H1 (cell line): Measurements from ENCODE around the gene MCF2L. TPM values are rescaled to one million over a fixed set of nuclear protein-coding genes. Genes with fewer than 3 reads are reported as not detected.
A peak's percentile ranks its signal among the peaks of the same experiment; 100 is the strongest.

Experiments used
- CTCF ChIA-PET: fragments of 300-600 bp; sonication (Branson Sonifier 250); formaldehyde crosslinking; loops from one replicate; lab custom pipeline; 2021; ENCODE audit not compliant: partially characterized antibody; lab: Charles Lee
- POLR2A ChIA-PET: fragments of 300-600 bp; sonication (Branson Sonifier 250); formaldehyde crosslinking; loops from one replicate; lab custom pipeline; 2021; ENCODE audit warnings: inconsistent platforms; ENCODE audit not compliant: partially characterized antibody; lab: Charles Lee
- DNase-seq, 2 experiments: peaks; one replicate each; pipeline versions ENCODE4 v3.0.0 to v3.0.0-alpha.2; 2010 to 2022; ENCODE audit warnings: low spot score in 2 of 2, low read depth in 1 of 2, mixed read lengths in 1 of 2
- FAIRE-seq: peaks from 2 replicates; lab custom pipeline; 2011; peaks lifted over from hg19 to GRCh38; lab: Jason Lieb, UNC
- H2AFZ ChIP-seq: 2 replicates; pipeline ENCODE4 v1.8.1; 2012; ENCODE audit warnings: low read length, inconsistent platforms
- H2AK5ac ChIP-seq: 2 replicates; pipeline ENCODE4 v1.6.1; 2013; ENCODE audit warnings: low read depth, low read length
- H2BK120ac ChIP-seq: replicated peaks from 2 replicates; pipeline ENCODE3; 2013; ENCODE audit warnings: low read depth, low read length, inconsistent platforms
- H2BK12ac ChIP-seq: 2 replicates; pipeline ENCODE4 v1.6.1; 2013; ENCODE audit warnings: low read depth, low read length
- H2BK15ac ChIP-seq: 2 replicates; pipeline ENCODE4 v1.6.1; 2013; ENCODE audit warnings: low read length
- H2BK20ac ChIP-seq: 2 replicates; pipeline ENCODE4 v1.6.1; 2013; ENCODE audit warnings: low read length
- H2BK5ac ChIP-seq: 2 replicates; pipeline ENCODE4 v1.6.1; 2013; ENCODE audit warnings: low read depth, low read length
- H3K14ac ChIP-seq: 2 replicates; pipeline ENCODE4 v1.6.1; 2013; ENCODE audit warnings: inconsistent platforms; ENCODE audit not compliant: insufficient read length
- H3K18ac ChIP-seq: 2 replicates; pipeline ENCODE4 v1.6.1; 2013; ENCODE audit warnings: low read length; ENCODE audit errors: extremely low read depth
- H3K23ac ChIP-seq: 2 replicates; pipeline ENCODE4 v1.6.1; 2013; ENCODE audit warnings: inconsistent platforms; ENCODE audit not compliant: insufficient read length
- H3K23me2 ChIP-seq: 2 replicates; pipeline ENCODE4 v1.6.1; 2013; ENCODE audit warnings: low read depth, low read length
- H3K27ac ChIP-seq: 2 replicates; pipeline ENCODE4 v1.6.1; 2011; ENCODE audit warnings: low read depth, low read length, inconsistent platforms
- H3K27me3 ChIP-seq, 4 experiments: replicated peaks in 1 of 4; 1 replicate in 1 of 4; 2 replicates in 3 of 4; pipeline versions ENCODE4 v1.6.1 to v1.8.1; 2011 to 2013; ENCODE audit warnings: low read length in 3 of 4, mild to moderate bottlenecking in 3 of 4, inconsistent platforms in 2 of 4, mixed read lengths in 2 of 4, moderate library complexity in 1 of 4; ENCODE audit not compliant: control insufficient read depth in 3 of 4, insufficient read depth in 3 of 4; ENCODE audit errors: extremely low read depth in 1 of 4
- H3K36me3 ChIP-seq, 4 experiments: 2 replicates each; pipeline versions ENCODE4 v1.6.1 to v1.8.1; 2011 to 2013; ENCODE audit warnings: mild to moderate bottlenecking in 4 of 4, low read length in 3 of 4, moderate library complexity in 2 of 4, control low read depth in 1 of 4, inconsistent platforms in 1 of 4; ENCODE audit not compliant: insufficient read depth in 4 of 4, control insufficient read depth in 2 of 4
- H3K4ac ChIP-seq: replicated peaks from 2 replicates; pipeline ENCODE3; 2013; ENCODE audit warnings: low read length, low read depth, mixed read lengths, inconsistent platforms; ENCODE audit not compliant: insufficient read length
- H3K4me1 ChIP-seq, 4 experiments: replicated peaks in 1 of 4; 1 replicate in 1 of 4; 2 replicates in 3 of 4; pipeline versions ENCODE4 v1.6.1 to v1.8.1; 2011 to 2013; ENCODE audit warnings: low read length in 3 of 4, inconsistent platforms in 2 of 4, mixed read lengths in 1 of 4; ENCODE audit not compliant: insufficient read depth in 4 of 4, control insufficient read depth in 3 of 4
- H3K4me2 ChIP-seq, 2 experiments: 2 replicates each; pipeline versions ENCODE4 v1.6.1 to v1.8.1; 2011 to 2013; ENCODE audit warnings: low read depth in 2 of 2, low read length in 2 of 2, control low read depth in 1 of 2, inconsistent platforms in 1 of 2, mild to moderate bottlenecking in 1 of 2; ENCODE audit not compliant: insufficient read depth in 1 of 2
- H3K4me3 ChIP-seq, 4 experiments: fragments of 200-600, 300-600 bp in 1 of 4; sonication (generic), shearing (Covaris generic), sonication (Bioruptor Twin) in 1 of 4; 2 replicates each; pipeline versions ENCODE4 v1.5.1 to v1.8.1; 2011 to 2016; ENCODE audit warnings: low read length in 4 of 4, low read depth in 3 of 4, control low read depth in 2 of 4, inconsistent platforms in 2 of 4, mild to moderate bottlenecking in 2 of 4, mixed read lengths in 1 of 4, moderate library complexity in 1 of 4; ENCODE audit not compliant: insufficient read depth in 2 of 4; ENCODE audit errors: extremely low read depth in 1 of 4
- H3K56ac ChIP-seq: replicated peaks from 2 replicates; pipeline ENCODE3; 2013; ENCODE audit warnings: low read depth, mild to moderate bottlenecking, mixed read lengths, low read length, inconsistent platforms; ENCODE audit not compliant: insufficient read length
- H3K79me1 ChIP-seq: 2 replicates; pipeline ENCODE4 v1.6.1; 2013; ENCODE audit warnings: low read depth, low read length, control low read depth
- H3K79me2 ChIP-seq, 2 experiments: 2 replicates each; pipeline versions ENCODE4 v1.6.1 to v1.8.1; 2012 to 2013; ENCODE audit warnings: low read length in 2 of 2, mild to moderate bottlenecking in 2 of 2, inconsistent platforms in 1 of 2; ENCODE audit not compliant: insufficient read depth in 2 of 2, control insufficient read depth in 1 of 2
- H3K9ac ChIP-seq, 4 experiments: replicated peaks in 1 of 4; 1 replicate in 1 of 4; 2 replicates in 3 of 4; pipeline versions ENCODE4 v1.6.1 to v1.8.1; 2011 to 2013; ENCODE audit warnings: low read depth in 3 of 4, low read length in 3 of 4, control low read depth in 2 of 4, mild to moderate bottlenecking in 2 of 4, moderate library complexity in 2 of 4, inconsistent platforms in 1 of 4; ENCODE audit errors: extremely low read depth in 1 of 4
- H3K9me3 ChIP-seq, 2 experiments: 2 replicates each; pipeline versions ENCODE4 v1.6.1 to v1.8.1; 2012 to 2013; ENCODE audit warnings: mild to moderate bottlenecking in 2 of 2, moderate library complexity in 2 of 2, control low read depth in 1 of 2, inconsistent platforms in 1 of 2, low read depth in 1 of 2, low read length in 1 of 2, mixed read lengths in 1 of 2; ENCODE audit not compliant: insufficient read depth in 2 of 2
- H4K20me1 ChIP-seq, 2 experiments: replicated peaks in 1 of 2; 2 replicates each; pipeline versions ENCODE3 to v1.8.1; 2011 to 2013; ENCODE audit warnings: inconsistent platforms in 2 of 2, low read length in 2 of 2, mild to moderate bottlenecking in 1 of 2; ENCODE audit not compliant: insufficient read depth in 2 of 2, control insufficient read depth in 1 of 2
- H4K5ac ChIP-seq: 2 replicates; pipeline ENCODE4 v1.6.1; 2013; ENCODE audit warnings: low read length, low read depth, mixed read lengths, inconsistent platforms; ENCODE audit not compliant: insufficient read length
- H4K8ac ChIP-seq: 2 replicates; pipeline ENCODE4 v1.8.0; 2013; ENCODE audit warnings: mild to moderate bottlenecking, moderate library complexity, low read length, inconsistent platforms; ENCODE audit not compliant: insufficient read depth; ENCODE audit errors: extremely low read depth
- H4K91ac ChIP-seq: replicated peaks from 2 replicates; pipeline ENCODE3; 2013; ENCODE audit warnings: low read length, mixed read lengths, inconsistent platforms; ENCODE audit not compliant: insufficient read length
- EGR1 ChIP-seq: IDR thresholded peaks from 2 replicates; pipeline ENCODE4 v1.6.1; 2011; ENCODE audit warnings: low read depth, low read length, borderline replicate concordance
- GABPA ChIP-seq: IDR thresholded peaks from 2 replicates; pipeline ENCODE4 v1.6.1; 2011; ENCODE audit warnings: mild to moderate bottlenecking, low read length, moderate library complexity, borderline replicate concordance; ENCODE audit not compliant: insufficient read depth
- GTF2F1 ChIP-seq: IDR thresholded peaks from 2 replicates; pipeline ENCODE4 v1.6.1; 2012; ENCODE audit warnings: low read depth, low read length, improper control_type of control experiment, borderline replicate concordance
- HDAC2 ChIP-seq, 2 experiments: fragments of 300-600 bp in 1 of 2; sonication (generic) in 1 of 2; IDR thresholded peaks; 2 replicates each; pipeline ENCODE4 v1.6.1; 2011 to 2012; ENCODE audit warnings: low read depth in 2 of 2, low read length in 2 of 2, mild to moderate bottlenecking in 2 of 2, moderate library complexity in 2 of 2, borderline replicate concordance in 1 of 2, inconsistent platforms in 1 of 2
- KDM1A ChIP-seq: fragments of 200-600, 300-600 bp; sonication (generic); IDR thresholded peaks from 2 replicates; pipeline ENCODE4 v1.7.1; 2016; ENCODE audit warnings: mild to moderate bottlenecking, low read length, borderline replicate concordance
- KDM5A ChIP-seq: fragments of 200-600 bp; IDR thresholded peaks from 2 replicates; pipeline ENCODE4 v1.7.1; 2012; ENCODE audit warnings: mild to moderate bottlenecking, low read length, inconsistent platforms, mixed read lengths
- POLR2AphosphoS5 ChIP-seq: IDR thresholded peaks from 2 replicates; pipeline ENCODE4 v1.6.1; 2011; ENCODE audit warnings: low read depth, low read length
- RNF2 ChIP-seq: fragments of 200-900, 300-1000 bp; sonication (generic); IDR thresholded peaks from 2 replicates; pipeline ENCODE4 v1.7.1; 2016; ENCODE audit warnings: borderline replicate concordance, low read depth, mild to moderate bottlenecking, antibody characterized with exemption, low read length; ENCODE audit not compliant: poor library complexity, severe bottlenecking; ENCODE audit errors: missing control alignments
- SP4 ChIP-seq: IDR thresholded peaks from 2 replicates; pipeline ENCODE4 v1.6.1; 2012; ENCODE audit warnings: low read length, inconsistent platforms
- TAF1 ChIP-seq: IDR thresholded peaks from 2 replicates; pipeline ENCODE4 v1.6.1; 2011; ENCODE audit warnings: mild to moderate bottlenecking, low read depth, low read length
- TAF7 ChIP-seq: optimal IDR thresholded peaks from 2 replicates; pipeline ENCODE3; 2011; ENCODE audit warnings: low read depth, mild to moderate bottlenecking, inconsistent platforms, low read length, moderate library complexity, borderline replicate concordance
- WGBS, 2 experiments: shearing (Covaris generic) in 1 of 2; methylation state at CpG; one replicate each; pipeline versions ENCODE4 v1.1.6 to v1.1.7; 2013 to 2015; ENCODE audit warnings: low lambda C conversion rate in 2 of 2, mixed read lengths in 2 of 2, inconsistent platforms in 1 of 2, low coverage in 1 of 2, missing lambda C conversion rate in 1 of 2; ENCODE audit not compliant: insufficient replicate concordance in 2 of 2, insufficient coverage in 1 of 2, insufficient read length in 1 of 2; ENCODE audit errors: extremely low coverage in 1 of 2, missing lambda C conversion rate in 1 of 2; 5-methylcytosine and 5-hydroxymethylcytosine counted together
- polyA plus RNA-seq, 7 experiments: library from polyadenylated mRNA; depleted of rRNA in 3 of 7; stranded (reverse) in 5 of 7; unstranded in 2 of 7; fragments of >200 nt in 5 of 7; fragments of 200-250 nt in 2 of 7; gene quantifications; 1 replicate in 5 of 7; 2 replicates in 1 of 7; 4 replicates in 1 of 7; pipeline versions ENCODE4 v1.2.1 to v1.2.3, GENCODE V29; 2011 to 2013; ENCODE audit warnings: missing spikeins in 2 of 7, mixed read lengths in 2 of 7
- total RNA-seq: library from RNA; stranded (reverse); fragmentation: NEBNext Ultra II Directional; extraction: Animal tissue kit (Norgen Biotek cat#: 25700); gene quantifications from 2 replicates; pipeline ENCODE4 v1.2.1, GENCODE V29; 2021

MCF2L gene
- total and polyA plus RNA-seq, 2 of the 8 experiments (the other 6 are each of a cell fraction or from before 2014, with no cell fraction given) = 10.1 to 24.4 TPM

DNA sequence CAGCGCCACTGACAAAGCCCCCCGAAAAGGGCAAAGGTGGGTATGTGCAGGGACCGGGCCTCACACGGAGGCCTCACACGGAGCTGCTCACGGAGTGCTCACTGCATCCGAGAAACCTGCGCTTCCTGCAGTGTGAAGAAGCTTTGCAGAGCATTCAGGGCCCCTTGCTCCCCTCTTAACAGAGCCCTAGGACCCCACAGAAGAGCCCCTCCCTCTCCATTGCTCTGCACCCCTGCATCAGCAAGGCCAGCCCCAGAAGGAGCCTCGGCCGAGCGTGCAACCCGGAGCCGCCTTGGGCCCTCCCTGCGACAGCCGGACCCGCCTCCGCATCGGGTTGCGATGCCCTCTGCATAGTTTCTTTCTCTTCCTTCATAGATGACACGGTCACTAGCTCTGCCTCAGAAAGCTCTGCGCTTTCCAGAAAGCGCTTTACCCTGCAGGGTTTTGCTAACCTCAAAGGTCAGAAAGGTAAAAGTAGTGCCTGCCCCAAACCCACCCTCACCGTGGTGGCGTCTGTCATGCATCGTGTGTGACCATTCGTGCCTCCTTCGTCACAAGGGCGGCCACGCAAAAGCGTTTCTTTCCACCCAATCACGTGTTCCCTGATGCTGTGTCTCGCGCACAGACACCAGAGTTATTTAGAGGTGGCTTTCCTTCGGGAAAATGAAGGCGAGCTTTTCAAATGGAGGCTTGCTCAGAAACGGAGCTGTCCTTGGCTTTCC is 120.8 kb downstream of the MCF2L start:
- Histone ChIP-seq H3K27ac (no peak overlapping the region), H4K8ac (no peak overlapping the region), H3K23ac (no peak overlapping the region), H2BK20ac (0 out of 2 replicates have a peak overlapping the region, but pooled peaks have one; percentile 34), H3K9ac (no peak overlapping the region), H2AFZ (peak overlapping the region; percentile 28; the same call in 1 of the 2 replicates), H2BK15ac (0 out of 2 replicates have a peak overlapping the region, but pooled peaks have one; percentile 88), H2BK12ac (0 out of 2 replicates have a peak overlapping the region, but pooled peaks have one; percentile 75), H3K36me3 (peaks cover 3 to 8% (median 4%) of the 10 kb centered on the region in 4 experiments; a peak in 4 of 8 replicates), H3K18ac (0 out of 2 replicates have a peak overlapping the region, but pooled peaks have one; percentile 43), H2AK5ac (no peak overlapping the region), H3K14ac (no peak overlapping the region), H2BK5ac (0 out of 2 replicates have a peak overlapping the region, but pooled peaks have one; percentile 61), H3K4me2 (peak overlapping the region in 1 of 2 experiments; percentile 59; a peak in 2 of 4 replicates), H3K4me1 (peaks cover 0 to 6% (median 4%) of the 10 kb centered on the region in 4 experiments; a peak in 2 of 7 replicates), H3K79me1 (no peaks in the 10 kb centered on the region), H3K9me3 (no peaks in the 10 kb centered on the region), H4K91ac (peak overlapping the region; percentile 11), H4K20me1 (no peaks in the 10 kb centered on the region), H3K79me2 (no peaks in the 10 kb centered on the region), H3K4ac (peak overlapping the region; percentile 8), H3K23me2 (peaks cover 2% of the 10 kb centered on the region; the same call in 1 of the 2 replicates), H4K5ac (no peak overlapping the region), H2BK120ac (peak overlapping the region; percentile 29), H3K56ac (no peak overlapping the region), H3K27me3 (no peaks in the 10 kb centered on the region), H3K4me3 (no peak overlapping the region)
- DNase-seq = no peak
- ChIA-PET POLR2A (interaction anchor here (0.9 to 2.1 kb wide), 4 partner anchors 14 to 30 kb away, joined by 3 to 5 read pairs (median 4); no protein-coding TSS in a partner anchor), CTCF (interaction anchor here (0.6 to 3.1 kb wide), 19 partner anchors 9 to 122 kb away, joined by 3 to 16 read pairs (median 4); no protein-coding TSS in a partner anchor)
- 79% methylated on average over 28 of the region's 36 CpGs; no CpG with 5 or more reads in 1 of the 2 experiments for WGBS, 2 experiments
- no peak for FAIRE-seq
- no peak for TF ChIP-seq GTF2F1
- no peak for TF ChIP-seq KDM5A
- no peak for TF ChIP-seq KDM1A
- TF ChIP-seq EGR1 = no peak
- TF ChIP-seq POLR2AphosphoS5 = peak; percentile 86
- no peak for TF ChIP-seq RNF2
- no peak for TF ChIP-seq GABPA
- no peak for TF ChIP-seq HDAC2 (IDR thresholded peaks at IDR 0.05; ENCODE audit: borderline replicate concordance in 1 of 2, low read depth in 2 of 2, low read length in 2 of 2)
- no peak for TF ChIP-seq TAF1
- TF ChIP-seq SP4 = no peak
- peak; percentile 97 for TF ChIP-seq TAF7
